CD8-positive, alpha-beta memory T cell (primary cell): Measurements from ENCODE around the gene MYRF. TPM values are rescaled to one million over a fixed set of nuclear protein-coding genes. Genes with fewer than 3 reads are reported as not detected.

Experiments
- CTCF ChIA-PET: fragments of 350-600 bp; sonication (Branson Sonifier 250); formaldehyde crosslinking; loops from one replicate; lab custom pipeline; 2021; ENCODE audit warnings: antibody characterized with exemption; lab: Charles Lee
- POLR2A ChIA-PET: fragments of 350-600 bp; sonication (Branson Sonifier 250); formaldehyde crosslinking; loops from one replicate; lab custom pipeline; 2021; ENCODE audit warnings: antibody characterized with exemption; lab: Charles Lee
- DNase-seq, 5 donors: peaks; one replicate each; pipeline versions ENCODE4 v3.0.0 to v3.0.0-alpha.2; 2020 to 2022; ENCODE audit warnings: mixed read lengths in 1 of 5
- H3K27ac ChIP-seq: one replicate; pipeline ENCODE4 v1.7.0; 2013; ENCODE audit warnings: low read depth, mild to moderate bottlenecking, low read length, moderate library complexity
- H3K27me3 ChIP-seq: 2 replicates; pipeline ENCODE4 v1.7.0; 2013; ENCODE audit warnings: low read length, mild to moderate bottlenecking; ENCODE audit not compliant: insufficient read depth, poor library complexity, severe bottlenecking
- H3K36me3 ChIP-seq: 2 replicates; pipeline ENCODE4 v1.7.0; 2013; ENCODE audit warnings: mild to moderate bottlenecking, low read length, moderate library complexity; ENCODE audit not compliant: insufficient read depth
- H3K4me1 ChIP-seq: 2 replicates; pipeline ENCODE4 v1.7.0; 2013; ENCODE audit warnings: mild to moderate bottlenecking, low read length, moderate library complexity; ENCODE audit not compliant: insufficient read depth
- H3K4me3 ChIP-seq: 2 replicates; pipeline ENCODE4 v1.7.0; 2013; ENCODE audit warnings: mild to moderate bottlenecking, low read length
- H3K9me3 ChIP-seq: 2 replicates; pipeline ENCODE4 v1.7.0; 2013; ENCODE audit warnings: mild to moderate bottlenecking, low read length
- H3K27ac Mint-ChIP-seq, 8 donors: one replicate each; pipeline ENCODE4 v1.8.0; 2020 to 2021; ENCODE audit warnings: mixed read lengths in 8 of 8, mild to moderate bottlenecking in 6 of 8, inconsistent platforms in 3 of 8, moderate library complexity in 3 of 8
- H3K27me3 Mint-ChIP-seq, 2 donors: one replicate each; pipeline ENCODE4 v1.8.0; 2020 to 2021; ENCODE audit warnings: mixed read lengths in 2 of 2, mild to moderate bottlenecking in 1 of 2, moderate library complexity in 1 of 2
- H3K36me3 Mint-ChIP-seq, 3 donors: one replicate each; pipeline ENCODE4 v1.8.0; 2020 to 2021; ENCODE audit warnings: mixed read lengths in 3 of 3, inconsistent platforms in 1 of 3, mild to moderate bottlenecking in 1 of 3
- H3K4me1 Mint-ChIP-seq, 3 donors: one replicate each; pipeline ENCODE4 v1.8.0; 2020 to 2021; ENCODE audit warnings: mixed read lengths in 3 of 3, inconsistent platforms in 1 of 3, mild to moderate bottlenecking in 1 of 3
- H3K4me3 Mint-ChIP-seq, 7 donors: one replicate each; pipeline ENCODE4 v1.8.0; 2020 to 2021; ENCODE audit warnings: mixed read lengths in 7 of 7, mild to moderate bottlenecking in 6 of 7, moderate library complexity in 4 of 7, inconsistent platforms in 2 of 7
- H3K9me3 Mint-ChIP-seq, 5 donors: one replicate each; pipeline ENCODE4 v1.8.0; 2020 to 2022; ENCODE audit warnings: mixed read lengths in 5 of 5, mild to moderate bottlenecking in 3 of 5, moderate library complexity in 2 of 5, inconsistent platforms in 1 of 5
- polyA plus RNA-seq: library from polyadenylated mRNA; unstranded; fragments of 300-500 nt; fragmentation: Illumina TruSeq; gene quantifications from one replicate; pipeline ENCODE4 v1.2.3, GENCODE V29; 2021
- total RNA-seq, 2 experiments: library from RNA; stranded (reverse); gene quantifications; one replicate each; pipeline ENCODE4 v1.2.3, GENCODE V29; 2021

The MYRF gene
- total and polyA plus RNA-seq, 3 experiments from 2014 or later, result 0.63 to 0.93 (median 0.70) TPM

GRCh38 chr11:61778920-61779650, 26.6 kb downstream of the MYRF start:
- H3K4me3 ChIP-seq, result no peak overlapping the region
- DNase-seq, result no peak
- no peaks in the 10 kb centered on the region for H3K9me3 Mint-ChIP-seq
- peaks cover 10 to 23% (median 19%) of the 10 kb centered on the region in 3 donors for H3K4me1 Mint-ChIP-seq
- H3K27ac ChIP-seq, result no peak overlapping the region
- H3K36me3 ChIP-seq, result no peaks in the 10 kb centered on the region
- POLR2A ChIA-PET, result no interaction called here
- H3K4me1 ChIP-seq, result peaks cover 6% of the 10 kb centered on the region
- peaks cover 0 to 4% of the 10 kb centered on the region in 2 donors for H3K27me3 Mint-ChIP-seq
- no peak overlapping the region for H3K4me3 Mint-ChIP-seq
- H3K36me3 Mint-ChIP-seq, result peaks cover 0 to 8% (median 0%) of the 10 kb centered on the region in 3 donors
- CTCF ChIA-PET, result interaction anchor here (1.0 to 1.7 kb wide), 3 partner anchors 18 to 330 kb away, joined by 3 to 4 read pairs (median 3); no protein-coding TSS in a partner anchor
- H3K27ac Mint-ChIP-seq, result peak overlapping the region in 1 of 8 donors; percentile 15
- no peaks in the 10 kb centered on the region for H3K9me3 ChIP-seq
- H3K27me3 ChIP-seq, result no peaks in the 10 kb centered on the region

- Mint-ChIP-seq H3K27ac (peak overlapping the region in 1 of 8 donors; percentile 45), H3K27me3 (peaks cover 0 to 4% of the 10 kb centered on the region in 2 donors), H3K9me3 (no peaks in the 10 kb centered on the region), H3K4me3 (no peak overlapping the region), H3K36me3 (peaks cover 0 to 16% (median 0%) of the 10 kb centered on the region in 3 donors), H3K4me1 (peaks cover 10 to 20% (median 15%) of the 10 kb centered on the region in 3 donors)
- Histone ChIP-seq H3K27me3 (no peaks in the 10 kb centered on the region), H3K4me1 (peaks cover 6% of the 10 kb centered on the region), H3K9me3 (no peaks in the 10 kb centered on the region), H3K27ac (no peak overlapping the region), H3K4me3 (no peak overlapping the region), H3K36me3 (no peaks in the 10 kb centered on the region)
- ChIA-PET CTCF (interaction anchor here (1.4 to 1.7 kb wide), 2 partner anchors 17 to 26 kb away, joined by 3 to 4 read pairs; no protein-coding TSS in a partner anchor), POLR2A (interaction anchor here (0.9 kb wide), 1 partner anchor 17 kb away, joined by 5 read pairs; no protein-coding TSS in a partner anchor)
- DNase-seq, result no peak
These were observed 27.5 kb downstream of the MYRF start for GRCh38 chr11:61779666-61780525.

DNA sequence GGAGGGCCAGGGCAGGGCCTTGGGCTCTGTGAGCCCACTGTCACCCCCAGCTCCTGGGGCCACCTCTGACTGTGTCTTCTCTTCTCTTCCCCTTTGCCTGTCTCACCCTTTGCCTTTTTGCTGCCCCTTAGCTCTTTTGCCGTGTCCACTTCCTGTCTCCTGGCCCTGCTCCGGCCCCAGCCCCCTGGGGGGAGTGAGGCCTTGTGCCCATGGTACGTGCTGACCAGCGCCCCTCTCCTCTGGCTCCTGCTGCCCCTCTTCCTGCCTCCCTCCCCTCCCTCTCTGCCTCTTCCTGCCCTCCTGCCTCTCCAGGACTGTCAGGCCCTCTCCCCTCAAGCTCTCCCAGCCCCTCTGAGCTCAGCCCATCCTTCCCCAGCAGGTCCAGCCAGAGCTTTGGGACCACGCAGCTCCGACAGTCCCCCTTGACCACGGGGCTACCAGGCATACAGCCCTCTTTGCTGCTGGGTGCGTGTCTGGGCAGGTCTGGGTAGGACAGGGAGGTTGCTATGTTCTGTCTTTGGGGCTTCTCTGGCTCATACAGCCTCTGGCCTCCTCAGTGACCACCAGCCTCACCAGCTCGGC, 28.2 kb downstream of the MYRF start:
- H3K36me3 Mint-ChIP-seq, result peaks cover 0 to 24% (median 2%) of the 10 kb centered on the region in 3 donors
- no peak for DNase-seq
- Histone ChIP-seq H3K27ac (no peak overlapping the region), H3K4me1 (peaks cover 6% of the 10 kb centered on the region), H3K27me3 (no peaks in the 10 kb centered on the region), H3K9me3 (no peaks in the 10 kb centered on the region), H3K36me3 (no peaks in the 10 kb centered on the region), H3K4me3 (no peak overlapping the region)
- peak overlapping the region in 1 of 8 donors; percentile 45 for H3K27ac Mint-ChIP-seq
- peaks cover 10 to 16% (median 12%) of the 10 kb centered on the region in 3 donors for H3K4me1 Mint-ChIP-seq
- no peaks in the 10 kb centered on the region for H3K9me3 Mint-ChIP-seq
- peaks cover 0 to 3% of the 10 kb centered on the region in 2 donors for H3K27me3 Mint-ChIP-seq
- ChIA-PET POLR2A (interaction anchor here (0.9 kb wide), 1 partner anchor 16 kb away, joined by 5 read pairs; no protein-coding TSS in a partner anchor), CTCF (interaction anchor here (1.0 kb wide), 1 partner anchor 30 kb away, joined by 3 read pairs; no protein-coding TSS in a partner anchor)
- H3K4me3 Mint-ChIP-seq, result no peak overlapping the region

GRCh38 chr11:61781585-61781984, 29.1 kb downstream of the MYRF start:
- Mint-ChIP-seq H3K9me3 (no peaks in the 10 kb centered on the region), H3K4me3 (no peak overlapping the region), H3K36me3 (peaks cover 0 to 32% (median 2%) of the 10 kb centered on the region in 3 donors), H3K4me1 (peaks cover 6 to 11% (median 8%) of the 10 kb centered on the region in 3 donors), H3K27me3 (no peaks in the 10 kb centered on the region), H3K27ac (peak overlapping the region in 1 of 8 donors; percentile 60)
- POLR2A ChIA-PET, result no interaction called here
- peaks cover 6% of the 10 kb centered on the region for H3K4me1 ChIP-seq
- CTCF ChIA-PET, result interaction anchor here (1.0 kb wide), 1 partner anchor 31 kb away, joined by 3 read pairs; no protein-coding TSS in a partner anchor
- H3K27ac ChIP-seq, result no peak overlapping the region
- H3K36me3 ChIP-seq, result peaks cover 4% of the 10 kb centered on the region
- no peaks in the 10 kb centered on the region for H3K9me3 ChIP-seq
- DNase-seq, result no peak
- no peaks in the 10 kb centered on the region for H3K27me3 ChIP-seq
- H3K4me3 ChIP-seq, result no peak overlapping the region

DNA sequence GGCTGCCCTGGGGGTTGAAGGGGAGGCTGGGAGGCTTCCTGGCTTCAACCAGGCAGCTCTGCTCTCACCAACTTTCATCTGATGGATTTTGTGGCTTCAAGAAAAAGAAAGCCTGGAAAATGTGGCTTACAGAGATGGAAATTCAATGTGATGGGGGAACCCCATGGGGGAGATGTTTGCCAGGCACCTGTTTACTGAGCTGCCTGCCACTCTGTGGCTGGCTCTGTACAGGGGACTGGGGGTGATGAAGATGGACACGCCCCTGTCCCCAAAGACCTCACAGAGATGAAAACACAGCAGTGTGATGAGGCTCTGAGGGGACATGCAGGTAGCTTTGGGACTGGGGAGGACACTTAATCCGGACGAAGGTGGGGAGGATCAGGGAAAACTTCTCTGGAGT, 29.9 kb downstream of the MYRF start:
- POLR2A ChIA-PET, result no interaction called here
- no peak overlapping the region for H3K27ac ChIP-seq
- no peak for DNase-seq
- peaks cover 12% of the 10 kb centered on the region for H3K36me3 ChIP-seq
- H3K9me3 ChIP-seq, result no peaks in the 10 kb centered on the region
- Mint-ChIP-seq H3K4me1 (peaks cover 0 to 4% (median 3%) of the 10 kb centered on the region in 3 donors), H3K4me3 (peak overlapping the region in 1 of 7 donors; percentile 55), H3K27ac (peak overlapping the region in 2 of 8 donors; percentile 68 to 69), H3K27me3 (no peaks in the 10 kb centered on the region), H3K9me3 (no peaks in the 10 kb centered on the region), H3K36me3 (peaks cover 0 to 40% (median 2%) of the 10 kb centered on the region in 3 donors)
- no peaks in the 10 kb centered on the region for H3K4me1 ChIP-seq
- no peaks in the 10 kb centered on the region for H3K27me3 ChIP-seq
- H3K4me3 ChIP-seq, result no peak overlapping the region
- CTCF ChIA-PET, result interaction anchor here (1.2 kb wide), 1 partner anchor 19 kb away, joined by 3 read pairs; no protein-coding TSS in a partner anchor

DNA sequence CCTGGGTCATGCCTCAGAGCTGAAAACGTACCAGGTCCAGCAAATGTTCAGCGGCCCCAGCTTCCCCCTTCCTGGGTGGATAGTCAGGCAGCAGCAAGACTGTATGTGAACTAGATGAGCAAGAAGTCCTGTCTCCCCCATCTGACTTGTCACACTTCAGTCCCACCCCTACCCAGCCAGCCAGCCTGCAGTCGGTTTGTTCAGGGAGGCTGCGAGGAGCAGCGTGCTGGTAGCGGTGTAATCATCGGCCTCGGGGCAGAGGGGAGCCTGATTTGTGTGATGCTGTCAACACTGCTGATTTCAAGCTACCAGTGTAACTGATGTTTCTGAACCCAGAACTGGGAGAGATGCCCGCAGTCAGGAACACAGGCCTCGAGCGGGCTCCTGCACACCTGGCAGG, 30.4 kb downstream of the MYRF start:
- Mint-ChIP-seq H3K4me3 (no peak overlapping the region), H3K27ac (peak overlapping the region in 2 of 8 donors; percentile 4 to 38), H3K4me1 (peaks cover 0 to 3% (median 3%) of the 10 kb centered on the region in 3 donors), H3K9me3 (no peaks in the 10 kb centered on the region), H3K36me3 (peaks cover 0 to 44% (median 2%) of the 10 kb centered on the region in 3 donors), H3K27me3 (no peaks in the 10 kb centered on the region)
- Histone ChIP-seq H3K4me3 (no peak overlapping the region), H3K9me3 (no peaks in the 10 kb centered on the region), H3K4me1 (no peaks in the 10 kb centered on the region), H3K36me3 (peaks cover 17% of the 10 kb centered on the region), H3K27ac (no peak overlapping the region), H3K27me3 (no peaks in the 10 kb centered on the region)
- DNase-seq, result no peak
- CTCF ChIA-PET, result interaction anchor here (1.2 kb wide), 1 partner anchor 19 kb away, joined by 3 read pairs; no protein-coding TSS in a partner anchor
- POLR2A ChIA-PET, result no interaction called here

- ChIA-PET POLR2A (no interaction called here), CTCF (no interaction called here)
- Mint-ChIP-seq H3K4me1 (peaks cover 0 to 2% (median 0%) of the 10 kb centered on the region in 3 donors), H3K9me3 (no peaks in the 10 kb centered on the region), H3K27me3 (no peaks in the 10 kb centered on the region), H3K27ac (peak overlapping the region in 2 of 8 donors; percentile 23 to 36), H3K4me3 (no peak overlapping the region), H3K36me3 (peaks cover 0 to 54% (median 2%) of the 10 kb centered on the region in 3 donors)
- Histone ChIP-seq H3K9me3 (no peaks in the 10 kb centered on the region), H3K4me3 (no peak overlapping the region), H3K4me1 (no peaks in the 10 kb centered on the region), H3K27me3 (no peaks in the 10 kb centered on the region), H3K27ac (no peak overlapping the region), H3K36me3 (peaks cover 24% of the 10 kb centered on the region)
- DNase-seq, result no peak
These were observed 31.5 kb downstream of the MYRF start for GRCh38 chr11:61783717-61784505.
